ENCODE results near the gene PRKRIP1.
A peak's percentile ranks its signal among the peaks of the same experiment; 100 is the strongest.

The PRKRIP1 gene

DNA sequence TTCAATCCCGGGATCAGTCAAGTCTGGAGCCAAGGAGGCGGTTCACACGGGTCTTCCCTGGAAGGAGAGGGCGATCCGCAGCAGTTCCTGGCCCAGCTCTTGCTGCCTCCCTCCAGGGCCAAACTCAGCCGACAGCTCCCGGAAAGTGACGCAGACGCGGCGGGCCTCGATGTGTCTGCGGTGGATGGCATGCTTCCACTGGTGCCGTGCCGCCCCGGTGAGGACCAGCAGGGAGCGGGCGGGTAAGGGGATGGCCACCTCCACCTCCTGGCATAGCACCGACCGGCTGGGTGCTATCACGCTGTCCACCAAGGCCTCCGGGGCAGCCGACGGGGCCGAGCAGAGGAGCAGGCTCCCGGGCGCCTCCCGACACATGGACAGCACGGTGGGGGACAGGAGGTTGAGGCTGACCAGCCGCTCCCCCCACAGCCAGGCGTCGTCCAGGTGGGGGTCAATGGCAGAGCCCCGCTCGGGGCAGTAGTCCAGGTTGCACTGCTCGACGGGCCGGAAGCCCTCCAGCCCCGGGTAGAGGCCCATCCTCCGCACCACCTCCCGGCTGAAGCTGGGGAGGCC lies 61.3 kb downstream of the PRKRIP1 start:
- no peak for DNase-seq (ENCODE audit: extremely low read depth, low read depth)
- TF ChIP-seq, protein P1, sequence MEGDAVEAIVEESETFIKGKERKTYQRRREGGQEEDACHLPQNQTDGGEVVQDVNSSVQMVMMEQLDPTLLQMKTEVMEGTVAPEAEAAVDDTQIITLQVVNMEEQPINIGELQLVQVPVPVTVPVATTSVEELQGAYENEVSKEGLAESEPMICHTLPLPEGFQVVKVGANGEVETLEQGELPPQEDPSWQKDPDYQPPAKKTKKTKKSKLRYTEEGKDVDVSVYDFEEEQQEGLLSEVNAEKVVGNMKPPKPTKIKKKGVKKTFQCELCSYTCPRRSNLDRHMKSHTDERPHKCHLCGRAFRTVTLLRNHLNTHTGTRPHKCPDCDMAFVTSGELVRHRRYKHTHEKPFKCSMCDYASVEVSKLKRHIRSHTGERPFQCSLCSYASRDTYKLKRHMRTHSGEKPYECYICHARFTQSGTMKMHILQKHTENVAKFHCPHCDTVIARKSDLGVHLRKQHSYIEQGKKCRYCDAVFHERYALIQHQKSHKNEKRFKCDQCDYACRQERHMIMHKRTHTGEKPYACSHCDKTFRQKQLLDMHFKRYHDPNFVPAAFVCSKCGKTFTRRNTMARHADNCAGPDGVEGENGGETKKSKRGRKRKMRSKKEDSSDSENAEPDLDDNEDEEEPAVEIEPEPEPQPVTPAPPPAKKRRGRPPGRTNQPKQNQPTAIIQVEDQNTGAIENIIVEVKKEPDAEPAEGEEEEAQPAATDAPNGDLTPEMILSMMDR (IDR thresholded peaks at IDR 0.05; ENCODE audit: low read depth, low read length): no peak

DNA sequence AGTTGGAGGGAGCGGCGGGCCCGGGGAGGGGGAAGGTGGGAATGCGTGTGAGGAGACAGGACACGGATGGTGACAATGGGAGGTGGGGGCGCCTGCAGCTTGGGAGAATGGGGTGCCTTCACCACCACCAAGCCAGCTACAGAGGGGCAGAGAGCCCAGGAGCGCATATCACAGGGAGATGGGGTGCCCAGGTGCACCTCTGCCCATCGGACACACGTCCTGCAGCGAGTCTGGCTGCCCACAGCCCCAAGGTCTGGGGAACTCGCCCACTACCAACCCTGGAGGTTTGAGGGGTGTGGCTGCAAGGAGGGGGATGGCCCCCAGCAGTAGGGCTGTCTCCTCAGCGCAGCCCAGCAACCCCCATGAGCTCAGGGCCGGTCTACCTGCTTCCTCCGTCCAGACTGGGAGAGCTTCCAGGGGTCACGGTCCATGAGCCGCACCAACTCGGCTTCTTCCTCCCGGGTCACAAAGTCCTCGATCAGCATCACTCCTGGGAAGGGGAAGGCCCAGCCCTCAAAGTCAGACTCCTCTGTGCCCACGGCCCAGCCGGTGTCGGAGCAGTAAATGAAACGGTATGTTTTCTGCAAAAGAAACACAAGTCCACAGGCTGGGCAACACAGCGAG lies 63.2 kb downstream of the PRKRIP1 start:
- TF ChIP-seq, protein P1 (IDR thresholded peaks at IDR 0.05; ENCODE audit: low read depth, low read length): no peak

DNA sequence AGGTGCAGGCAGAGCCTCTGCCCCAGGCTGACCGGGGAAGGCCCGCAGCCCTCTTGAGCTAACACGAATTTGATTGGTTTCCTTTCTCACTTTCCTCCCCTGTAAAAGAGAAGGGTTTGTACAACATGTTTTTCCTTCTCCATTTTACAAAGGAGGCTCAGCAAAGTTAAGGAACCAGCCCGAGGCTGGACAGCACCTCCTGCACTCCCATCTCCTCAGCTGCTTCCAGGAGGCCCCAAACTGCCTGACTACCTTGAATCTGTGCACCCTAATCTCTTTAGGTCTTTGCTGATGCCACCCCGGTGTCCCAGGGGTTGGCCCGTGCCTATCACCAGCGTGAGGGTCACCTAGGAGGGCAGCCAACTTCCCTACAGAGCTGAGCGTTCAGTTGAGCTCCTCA lies 64.3 kb downstream of the PRKRIP1 start:
- TF ChIP-seq, protein P1 (IDR thresholded peaks at IDR 0.05; ENCODE audit: low read depth, low read length): no peak
- DNase-seq (ENCODE audit: extremely low read depth, low read depth): no peak

More for the DNA sequence above, 63.2 kb downstream of the PRKRIP1 start:
- DNase-seq (ENCODE audit: extremely low read depth, low read depth): no peak

DNA sequence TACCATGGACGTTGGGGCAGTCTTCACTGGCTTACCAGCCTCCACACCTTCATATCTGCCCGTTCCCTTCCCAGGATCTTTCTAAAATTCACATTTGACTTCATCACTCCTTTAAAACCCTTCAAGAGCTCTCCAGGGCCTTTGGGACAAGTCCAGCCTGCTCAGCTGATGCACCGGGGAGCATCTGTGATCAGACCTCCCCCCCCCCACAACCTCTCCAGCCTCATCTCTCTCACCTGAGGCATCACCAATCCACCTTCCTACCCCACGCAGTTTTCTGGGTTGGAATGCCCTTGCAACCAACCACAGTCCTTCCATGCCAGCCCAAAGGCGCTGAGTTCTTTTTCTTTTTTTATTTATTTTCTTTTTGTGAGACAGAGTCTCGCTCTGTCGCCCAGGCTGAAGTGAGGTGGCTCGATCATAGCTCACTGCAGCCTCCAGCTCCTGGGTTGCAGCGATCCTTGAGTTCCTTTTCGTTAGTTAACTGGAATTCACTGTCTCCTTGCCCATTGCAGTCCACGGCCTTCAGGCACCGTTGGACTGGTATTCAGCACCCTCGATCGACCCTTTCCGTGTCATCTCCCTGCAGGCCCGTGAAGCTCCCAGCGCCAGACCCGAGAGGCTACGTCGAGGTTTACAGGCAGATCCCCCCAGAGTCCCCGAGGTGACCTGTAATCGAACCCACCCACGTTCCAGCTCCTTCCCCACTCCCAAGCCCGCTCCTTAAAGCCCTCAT lies 67.8 kb downstream of the PRKRIP1 start:
- DNase-seq (ENCODE audit: extremely low read depth, low read depth): no peak
- TF ChIP-seq, protein P1 (IDR thresholded peaks at IDR 0.05; ENCODE audit: low read depth, low read length): no peak

DNA sequence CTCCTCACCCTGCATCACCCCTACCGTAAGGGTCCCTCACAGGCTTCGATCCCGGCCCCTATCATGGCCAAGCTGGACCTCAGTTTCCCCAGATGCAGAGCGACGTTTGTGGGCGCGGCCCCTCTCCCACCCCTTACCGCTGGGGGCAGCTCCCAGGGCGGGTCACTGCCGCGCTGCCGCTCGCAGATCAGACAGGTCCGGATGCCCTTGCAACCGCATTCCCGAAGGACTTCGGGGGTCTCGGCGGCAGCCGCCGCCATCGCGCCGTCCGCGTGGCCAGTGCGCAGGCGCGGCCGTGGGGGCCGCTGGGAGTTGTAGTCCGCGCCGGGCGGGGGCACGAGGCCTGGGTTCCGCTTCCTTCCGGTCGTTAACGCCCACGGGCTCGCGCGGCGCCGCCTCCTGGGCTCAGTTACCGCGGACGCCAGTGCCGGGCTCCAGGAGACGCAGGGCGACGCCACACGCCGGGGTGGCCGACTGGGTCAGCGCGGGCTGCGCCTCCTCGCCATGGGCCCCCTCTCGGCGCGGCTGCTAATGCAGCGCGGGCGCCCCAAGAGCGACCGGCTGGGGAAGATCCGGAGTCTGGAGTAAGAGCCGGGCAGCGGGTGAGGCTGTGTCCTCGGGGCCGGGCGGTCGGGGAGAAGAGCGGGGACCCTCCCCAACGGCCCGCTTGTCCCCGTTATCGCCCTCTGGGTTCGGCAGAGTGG lies 68.6 kb downstream of the PRKRIP1 start, which contains the start of the genes ALKBH4 and LRWD1:
Gene ALKBH4 (minus strand): TSS at position 287 of the 704 bp plus-strand sequence. CDS start 27 bp downstream, at position 260.
Gene LRWD1 (plus strand): TSS at position 408 of the 704 bp plus-strand sequence. CDS start 97 bp downstream, at position 505.
- TF ChIP-seq, protein P1 (IDR thresholded peaks at IDR 0.05; ENCODE audit: low read depth, low read length): no peak

DNA sequence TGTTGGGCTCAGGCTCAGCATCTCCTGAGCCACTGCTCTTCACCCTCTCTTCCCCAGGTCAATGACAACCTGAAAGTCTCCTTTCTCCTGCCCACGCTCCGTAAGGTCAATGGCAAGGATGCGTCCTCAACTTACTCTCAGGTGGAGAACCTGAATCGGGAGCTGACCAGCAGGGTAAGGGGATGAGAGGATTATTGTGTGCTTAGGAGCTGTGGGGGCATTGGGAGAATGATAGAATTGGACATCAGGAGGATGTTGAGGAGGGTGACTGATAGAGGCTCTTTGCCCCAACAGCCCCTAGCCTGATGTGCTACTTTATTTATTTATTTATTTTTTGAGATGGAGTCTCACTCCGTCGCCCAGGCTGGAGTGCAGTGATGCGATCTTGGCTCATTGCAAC lies 69.9 kb downstream of the PRKRIP1 start:
- TF ChIP-seq, protein P1 (IDR thresholded peaks at IDR 0.05; ENCODE audit: low read depth, low read length): no peak
- DNase-seq (ENCODE audit: extremely low read depth, low read depth): no peak

More for the DNA sequence above, 68.6 kb downstream of the PRKRIP1 start, which contains the start of the genes ALKBH4 and LRWD1:
- peak; percentile 77 for DNase-seq (ENCODE audit: extremely low read depth, low read depth)

Data from AG09319 (cell line).